ENCODE data around the gene FGFR4.

The FGFR4 gene

DNA sequence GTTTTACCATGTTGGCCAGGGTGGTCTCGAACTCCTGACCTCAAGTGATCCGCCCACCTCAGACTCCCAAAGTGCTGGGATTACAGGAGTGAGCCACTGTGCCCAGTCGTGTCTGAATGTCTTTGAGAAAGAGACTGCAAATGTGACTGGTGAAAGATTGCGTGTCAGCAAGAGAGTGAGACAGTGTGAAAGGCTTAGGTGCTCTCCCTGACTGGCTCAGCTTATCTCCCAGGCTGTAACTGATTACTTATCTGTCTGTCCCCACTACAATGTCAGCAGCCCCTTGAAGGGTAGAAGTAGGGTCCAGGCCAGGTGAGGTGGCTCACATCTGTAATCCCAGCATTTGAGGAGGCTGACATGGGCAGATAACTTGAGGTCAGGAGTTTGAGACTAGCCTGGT, 3.4 kb upstream of the FGFR4 start:
- H3K9me3 ChIP-seq (ENCODE audit: control insufficient read depth, low read length) = no peaks in the 10 kb centered on the region
- no peak overlapping the region for H3K27ac ChIP-seq (ENCODE audit: low read depth, low read length, severe bottlenecking)
- H3K4me1 ChIP-seq (ENCODE audit: control insufficient read depth, insufficient read depth, low read length, poor library complexity, severe bottlenecking) = no peaks in the 10 kb centered on the region
- no peak overlapping the region for H3K4me3 ChIP-seq (ENCODE audit: extremely low read depth, insufficient read depth, low read length, poor library complexity, severe bottlenecking)
- no peaks in the 10 kb centered on the region for H3K36me3 ChIP-seq (ENCODE audit: control insufficient read depth, insufficient read depth, low read length)
- 70 to 80% methylated on average over 4 of the region's 4 CpGs for WGBS, 2 experiments (ENCODE audit: insufficient coverage in 2 of 2)

GRCh38 chr5:177084175-177084574, 2.5 kb upstream of the FGFR4 start:
- 40 to 88% methylated on average over 1 to 3 of the region's 4 CpGs for WGBS, 2 experiments (ENCODE audit: insufficient coverage in 2 of 2)
- peaks cover 4% of the 10 kb centered on the region for H3K4me1 ChIP-seq (ENCODE audit: control insufficient read depth, insufficient read depth, low read length, poor library complexity, severe bottlenecking)

GRCh38 chr5:177085985-177086653, 596 bp upstream of the FGFR4 start:
- Histone ChIP-seq H3K4me3 (ENCODE audit: extremely low read depth, insufficient read depth, low read length, poor library complexity, severe bottlenecking) (no peak overlapping the region), H3K27ac (ENCODE audit: low read depth, low read length, severe bottlenecking) (peak overlapping the region; percentile 45)
- 61 to 76% methylated on average over 8 to 11 of the region's 13 CpGs for WGBS, 2 experiments (ENCODE audit: insufficient coverage in 2 of 2)

More at GRCh38 chr5:177084175-177084574, 2.5 kb upstream of the FGFR4 start:
- Histone ChIP-seq H3K4me3 (ENCODE audit: extremely low read depth, insufficient read depth, low read length, poor library complexity, severe bottlenecking) (no peak overlapping the region), H3K9me3 (ENCODE audit: control insufficient read depth, low read length) (no peaks in the 10 kb centered on the region), H3K27ac (ENCODE audit: low read depth, low read length, severe bottlenecking) (no peak overlapping the region), H3K36me3 (ENCODE audit: control insufficient read depth, insufficient read depth, low read length) (no peaks in the 10 kb centered on the region)

DNA sequence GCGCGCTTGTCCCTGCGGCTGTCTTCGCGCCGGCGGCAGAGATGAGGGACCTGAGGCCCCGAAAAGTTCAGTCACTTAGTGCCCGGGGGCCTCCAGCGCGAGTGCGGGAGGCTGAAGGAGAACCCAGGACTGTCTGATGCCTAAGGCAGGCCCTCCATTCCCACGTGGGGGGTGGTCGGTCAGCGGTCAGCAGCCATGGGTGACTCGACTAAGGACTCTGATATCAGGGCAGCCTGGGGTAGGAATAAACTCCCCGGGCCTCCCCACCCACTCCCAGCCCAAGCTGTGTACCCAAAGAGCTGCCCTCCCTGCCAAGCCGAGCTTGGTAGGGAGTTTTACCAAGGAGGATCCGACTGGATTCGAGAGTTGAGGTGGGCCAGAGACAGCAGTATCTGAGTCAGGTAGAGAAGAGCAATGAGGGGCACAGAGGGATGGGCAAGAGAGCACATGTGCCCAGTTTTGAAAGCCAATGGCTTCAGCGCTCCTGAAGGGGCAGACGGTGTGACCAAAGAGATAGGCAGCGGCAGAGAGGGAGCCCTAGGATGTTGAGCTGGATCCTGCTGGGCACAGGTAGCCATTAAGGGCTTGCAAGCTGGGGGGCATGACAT, 787 bp downstream of the FGFR4 start:
- H3K27ac ChIP-seq (ENCODE audit: low read depth, low read length, severe bottlenecking) = no peak overlapping the region
- H3K9me3 ChIP-seq (ENCODE audit: control insufficient read depth, low read length) = no peaks in the 10 kb centered on the region
- H3K36me3 ChIP-seq (ENCODE audit: control insufficient read depth, insufficient read depth, low read length) = peaks cover 8% of the 10 kb centered on the region
- peaks cover 4% of the 10 kb centered on the region for H3K4me1 ChIP-seq (ENCODE audit: control insufficient read depth, insufficient read depth, low read length, poor library complexity, severe bottlenecking)
- peak overlapping the region; percentile 50 for H3K4me3 ChIP-seq (ENCODE audit: extremely low read depth, insufficient read depth, low read length, poor library complexity, severe bottlenecking)
- WGBS, 2 experiments (ENCODE audit: insufficient coverage in 2 of 2) = 24 to 28% methylated on average over 17 to 18 of the region's 23 CpGs

More at GRCh38 chr5:177085985-177086653, 596 bp upstream of the FGFR4 start:
- H3K36me3 ChIP-seq (ENCODE audit: control insufficient read depth, insufficient read depth, low read length) = peaks cover under 1% of the 10 kb centered on the region
- no peaks in the 10 kb centered on the region for H3K9me3 ChIP-seq (ENCODE audit: control insufficient read depth, low read length)
- peaks cover 4% of the 10 kb centered on the region for H3K4me1 ChIP-seq (ENCODE audit: control insufficient read depth, insufficient read depth, low read length, poor library complexity, severe bottlenecking)

- no peak overlapping the region for H3K4me3 ChIP-seq (ENCODE audit: extremely low read depth, insufficient read depth, low read length, poor library complexity, severe bottlenecking)
- WGBS, 2 experiments (ENCODE audit: insufficient coverage in 2 of 2) = 76 to 84% methylated on average over 2 to 5 of the region's 5 CpGs
- no peak overlapping the region for H3K27ac ChIP-seq (ENCODE audit: low read depth, low read length, severe bottlenecking)
- no peaks in the 10 kb centered on the region for H3K9me3 ChIP-seq (ENCODE audit: control insufficient read depth, low read length)
- H3K4me1 ChIP-seq (ENCODE audit: control insufficient read depth, insufficient read depth, low read length, poor library complexity, severe bottlenecking) = peaks cover 4% of the 10 kb centered on the region
- H3K36me3 ChIP-seq (ENCODE audit: control insufficient read depth, insufficient read depth, low read length) = peaks cover 11% of the 10 kb centered on the region
Observed at GRCh38 chr5:177089127-177089526, 2.4 kb downstream of the FGFR4 start.

DNA sequence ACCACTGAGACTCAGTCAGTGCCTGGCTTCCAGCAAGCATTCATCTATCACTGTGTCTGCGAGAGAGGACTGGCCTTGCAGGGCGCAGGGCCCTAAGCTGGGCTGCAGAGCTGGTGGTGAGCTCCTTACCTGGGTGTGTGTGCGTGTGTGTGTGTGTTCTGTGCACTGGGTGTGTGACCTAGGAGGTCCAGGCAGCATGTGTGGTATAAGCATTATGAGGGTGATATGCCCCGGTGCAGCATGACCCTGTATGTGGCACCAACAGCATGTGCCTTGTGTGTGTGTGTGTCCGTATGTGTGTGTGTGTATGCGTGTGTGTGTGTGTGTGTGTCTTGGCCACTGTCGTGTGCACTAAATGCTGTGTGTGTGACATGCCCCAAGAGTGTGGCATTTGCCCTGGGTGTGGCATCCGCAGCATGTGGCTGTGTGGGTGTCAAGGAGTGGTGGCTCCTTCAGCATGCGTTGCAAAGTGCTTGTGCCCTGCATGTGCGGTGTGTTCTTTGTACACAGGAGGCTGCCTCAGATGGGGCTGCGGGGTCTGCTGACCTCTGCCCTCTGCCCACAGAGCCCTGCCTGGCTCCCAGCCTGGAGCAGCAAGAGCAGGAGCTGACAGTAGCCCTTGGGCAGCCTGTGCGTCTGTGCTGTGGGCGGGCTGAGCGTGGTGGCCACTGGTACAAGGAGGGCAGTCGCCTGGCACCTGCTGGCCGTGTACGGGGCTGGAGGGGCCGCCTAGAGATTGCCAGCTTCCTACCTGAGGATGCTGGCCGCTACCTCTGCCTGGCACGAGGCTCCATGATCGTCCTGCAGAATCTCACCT, 3.3 kb downstream of the FGFR4 start:
- WGBS, 2 experiments (ENCODE audit: insufficient coverage in 2 of 2) = 92 to 95% methylated on average over 12 to 19 of the region's 21 CpGs
- peaks cover 4% of the 10 kb centered on the region for H3K4me1 ChIP-seq (ENCODE audit: control insufficient read depth, insufficient read depth, low read length, poor library complexity, severe bottlenecking)
- H3K36me3 ChIP-seq (ENCODE audit: control insufficient read depth, insufficient read depth, low read length) = peaks cover 11% of the 10 kb centered on the region
- H3K9me3 ChIP-seq (ENCODE audit: control insufficient read depth, low read length) = no peaks in the 10 kb centered on the region
- H3K4me3 ChIP-seq (ENCODE audit: extremely low read depth, insufficient read depth, low read length, poor library complexity, severe bottlenecking) = no peak overlapping the region
- no peak overlapping the region for H3K27ac ChIP-seq (ENCODE audit: low read depth, low read length, severe bottlenecking)

- H3K9me3 ChIP-seq (ENCODE audit: control insufficient read depth, low read length) = no peaks in the 10 kb centered on the region
- peaks cover 11% of the 10 kb centered on the region for H3K36me3 ChIP-seq (ENCODE audit: control insufficient read depth, insufficient read depth, low read length)
- WGBS, 2 experiments (ENCODE audit: insufficient coverage in 2 of 2) = 84 to 89% methylated on average over 11 of the region's 13 CpGs
- peaks cover 4% of the 10 kb centered on the region for H3K4me1 ChIP-seq (ENCODE audit: control insufficient read depth, insufficient read depth, low read length, poor library complexity, severe bottlenecking)
- H3K27ac ChIP-seq (ENCODE audit: low read depth, low read length, severe bottlenecking) = no peak overlapping the region
- no peak overlapping the region for H3K4me3 ChIP-seq (ENCODE audit: extremely low read depth, insufficient read depth, low read length, poor library complexity, severe bottlenecking)
Observed at GRCh38 chr5:177090813-177091212, 4.1 kb downstream of the FGFR4 start.

- no peak overlapping the region for H3K4me3 ChIP-seq (ENCODE audit: extremely low read depth, insufficient read depth, low read length, poor library complexity, severe bottlenecking)
- no peak overlapping the region for H3K27ac ChIP-seq (ENCODE audit: low read depth, low read length, severe bottlenecking)
- H3K9me3 ChIP-seq (ENCODE audit: control insufficient read depth, low read length) = no peaks in the 10 kb centered on the region
- 68 to 100% methylated on average over 2 of the region's 3 CpGs for WGBS, 2 experiments (ENCODE audit: insufficient coverage in 2 of 2)
- H3K36me3 ChIP-seq (ENCODE audit: control insufficient read depth, insufficient read depth, low read length) = peaks cover 11% of the 10 kb centered on the region
- H3K4me1 ChIP-seq (ENCODE audit: control insufficient read depth, insufficient read depth, low read length, poor library complexity, severe bottlenecking) = peaks cover 4% of the 10 kb centered on the region
Observed at GRCh38 chr5:177091232-177091631, 4.5 kb downstream of the FGFR4 start.

DNA sequence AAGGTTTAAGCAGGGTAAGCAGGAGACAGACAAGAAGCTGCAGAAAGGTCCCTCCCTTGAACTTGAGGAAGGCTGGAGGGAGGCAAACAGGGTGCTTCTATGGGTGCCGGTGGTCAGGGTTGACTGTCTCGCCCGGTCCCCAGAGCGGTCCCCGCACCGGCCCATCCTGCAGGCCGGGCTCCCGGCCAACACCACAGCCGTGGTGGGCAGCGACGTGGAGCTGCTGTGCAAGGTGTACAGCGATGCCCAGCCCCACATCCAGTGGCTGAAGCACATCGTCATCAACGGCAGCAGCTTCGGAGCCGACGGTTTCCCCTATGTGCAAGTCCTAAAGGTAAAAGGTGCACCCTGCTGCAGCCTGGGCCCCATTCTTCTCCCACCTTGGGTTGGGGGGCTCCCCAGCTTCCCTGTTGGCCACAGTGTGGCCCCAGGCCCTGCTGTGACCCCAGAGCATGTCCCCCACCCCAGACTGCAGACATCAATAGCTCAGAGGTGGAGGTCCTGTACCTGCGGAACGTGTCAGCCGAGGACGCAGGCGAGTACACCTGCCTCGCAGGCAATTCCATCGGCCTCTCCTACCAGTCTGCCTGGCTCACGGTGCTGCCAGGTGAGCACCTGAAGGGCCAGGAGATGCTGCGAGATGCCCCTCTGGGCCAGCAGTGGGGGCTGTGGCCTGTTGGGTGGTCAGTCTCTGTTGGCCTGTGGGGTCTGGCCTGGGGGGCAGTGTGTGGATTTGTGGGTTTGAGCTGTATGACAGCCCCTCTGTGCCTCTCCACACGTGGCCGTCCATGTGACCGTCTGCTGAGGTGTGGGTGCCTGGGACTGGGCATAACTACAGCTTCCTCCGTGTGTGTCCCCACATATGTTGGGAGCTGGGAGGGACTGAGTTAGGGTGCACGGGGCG, 5.7 kb downstream of the FGFR4 start:
- H3K36me3 ChIP-seq (ENCODE audit: control insufficient read depth, insufficient read depth, low read length) = peaks cover 11% of the 10 kb centered on the region
- 95 to 97% methylated on average over 31 of the region's 32 CpGs for WGBS, 2 experiments (ENCODE audit: insufficient coverage in 2 of 2)
- no peaks in the 10 kb centered on the region for H3K9me3 ChIP-seq (ENCODE audit: control insufficient read depth, low read length)
- H3K4me1 ChIP-seq (ENCODE audit: control insufficient read depth, insufficient read depth, low read length, poor library complexity, severe bottlenecking) = peaks cover 4% of the 10 kb centered on the region
- H3K27ac ChIP-seq (ENCODE audit: low read depth, low read length, severe bottlenecking) = no peak overlapping the region
- no peak overlapping the region for H3K4me3 ChIP-seq (ENCODE audit: extremely low read depth, insufficient read depth, low read length, poor library complexity, severe bottlenecking)

GRCh38 chr5:177093082-177093712, 6.5 kb downstream of the FGFR4 start:
- Histone ChIP-seq H3K9me3 (ENCODE audit: control insufficient read depth, low read length) (no peaks in the 10 kb centered on the region), H3K4me1 (ENCODE audit: control insufficient read depth, insufficient read depth, low read length, poor library complexity, severe bottlenecking) (peaks cover 4% of the 10 kb centered on the region), H3K4me3 (ENCODE audit: extremely low read depth, insufficient read depth, low read length, poor library complexity, severe bottlenecking) (no peak overlapping the region), H3K36me3 (ENCODE audit: control insufficient read depth, insufficient read depth, low read length) (peaks cover 11% of the 10 kb centered on the region), H3K27ac (ENCODE audit: low read depth, low read length, severe bottlenecking) (no peak overlapping the region)
- WGBS, 2 experiments (ENCODE audit: insufficient coverage in 2 of 2) = 93 to 98% methylated on average over 39 to 40 of the region's 40 CpGs
